ENCODE results near the gene CACNB4.

- TF ChIP-seq CTCF (IDR thresholded peaks at IDR 0.05) (no peak), POLR2A (IDR thresholded peaks at IDR 0.05) (no peak)
These were observed 175.8 kb downstream of the CACNB4 start for GRCh38 chr2:151922845-151923666.

Data from tibial nerve (tissue), 3 donors.